Esophagus squamous epithelium (tissue), 5 donors: ENCODE results near the gene EVL. TPM values are rescaled to one million over a fixed set of nuclear protein-coding genes. Genes with fewer than 3 reads are reported as not detected.
A peak's percentile ranks its signal among the peaks of the same experiment; 100 is the strongest.

Source experiments
- DNase-seq: peaks from one replicate; lab custom pipeline; 2025; lab: John Stamatoyannopoulos, UW
- H3K27ac ChIP-seq, 4 donors: fragments of 200-600 bp; sonication (generic); one replicate each; pipeline ENCODE4 v1.5.1; 2016 to 2019; ENCODE audit warnings: mild to moderate bottlenecking in 1 of 4
- H3K27me3 ChIP-seq, 4 donors: fragments of 200-600 bp; sonication (generic); 1 replicate in 3 of 4; 2 replicates in 1 of 4; pipeline versions ENCODE4 v1.5.1 to v1.6.0; 2017 to 2021; ENCODE audit warnings: antibody characterized with exemption in 1 of 4
- H3K36me3 ChIP-seq, 3 donors: fragments of 200-600 bp; sonication (generic); one replicate each; pipeline ENCODE4 v1.5.1; 2016 to 2019
- H3K4me1 ChIP-seq, 3 donors: fragments of 200-600 bp; sonication (generic); one replicate each; pipeline ENCODE4 v1.5.1; 2017 to 2019
- H3K4me3 ChIP-seq, 4 donors: fragments of 200-600 bp; sonication (generic); 1 replicate in 3 of 4; 2 replicates in 1 of 4; pipeline ENCODE4 v1.5.1; 2016 to 2019; ENCODE audit warnings: mild to moderate bottlenecking in 2 of 4, moderate library complexity in 1 of 4
- H3K9me3 ChIP-seq, 3 donors: fragments of 200-600 bp; sonication (generic); one replicate each; pipeline ENCODE4 v1.5.1; 2016 to 2019
- POLR2A ChIP-seq, 4 donors: fragments of 450-650 bp; IDR thresholded peaks; one replicate each; pipeline ENCODE4 v1.6.1; 2017; ENCODE audit warnings: antibody characterized with exemption in 4 of 4, mild to moderate bottlenecking in 4 of 4, moderate library complexity in 3 of 4
- WGBS, 2 donors: methylation state at CpG; one replicate each; pipeline ENCODE4 v1.1.5; 2018; 5-methylcytosine and 5-hydroxymethylcytosine counted together
- intact Hi-C: fragments of 100-400 bp; cut with DNase I; formaldehyde crosslinking; loops from one replicate; pipeline ENCODE4 v1.15.0; 2022
- total RNA-seq, 4 donors: library from RNA; depleted of rRNA; stranded (reverse); fragments of >200 nt; gene quantifications; one replicate each; pipeline ENCODE4 v1.1.0, GENCODE V29; 2016
- TF ChIP-seq, protein P1 (sequence below), 6 experiments: fragments of 450-650 bp in 4 of 6; fragments of 200-600 bp in 2 of 6; sonication (generic) in 2 of 6; IDR thresholded peaks; one replicate each; pipeline ENCODE4 v1.5.1; 2016 to 2019; ENCODE audit warnings: antibody characterized with exemption in 6 of 6, mild to moderate bottlenecking in 4 of 6, moderate library complexity in 4 of 6
- donor health status: DM: yes; HTN: yes; CAD: no.

The EVL gene
- total RNA-seq, 4 donors from 2014 or later: 20.0 to 61.2 (median 25.8) TPM

DNA sequence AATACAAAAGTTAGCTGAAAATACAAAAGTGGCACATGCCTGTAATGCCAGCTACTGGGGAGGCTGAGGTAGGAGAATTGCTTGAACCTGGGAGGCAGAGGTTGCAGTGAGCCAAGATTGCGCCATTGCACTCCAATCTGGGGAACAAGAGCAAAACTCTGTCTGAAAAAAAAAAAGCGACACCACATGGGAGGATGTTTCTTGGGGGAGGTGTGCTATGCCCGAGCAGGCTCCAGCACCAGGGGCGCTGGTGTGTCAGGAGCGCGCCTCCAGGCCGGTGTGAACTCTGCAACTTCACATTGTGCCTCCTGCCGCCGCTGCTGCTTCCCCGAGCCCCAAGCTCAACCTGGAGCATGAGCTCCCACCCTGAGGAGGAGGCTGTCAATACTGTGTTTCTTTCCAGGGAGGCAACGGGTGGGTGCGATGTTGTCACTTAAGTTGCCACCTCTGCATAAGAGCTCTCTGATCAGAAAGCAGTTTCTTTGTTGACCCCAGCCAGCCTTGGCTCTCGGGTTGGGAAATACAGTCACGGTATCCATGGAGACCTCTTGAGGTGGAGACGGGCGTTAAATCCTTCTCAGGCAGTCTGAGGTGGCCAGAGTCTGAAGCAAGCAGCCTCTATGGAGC lies 75.3 kb downstream of the EVL start:
- no peak for TF ChIP-seq POLR2A (IDR thresholded peaks at IDR 0.05)
- TF ChIP-seq, protein P1, sequence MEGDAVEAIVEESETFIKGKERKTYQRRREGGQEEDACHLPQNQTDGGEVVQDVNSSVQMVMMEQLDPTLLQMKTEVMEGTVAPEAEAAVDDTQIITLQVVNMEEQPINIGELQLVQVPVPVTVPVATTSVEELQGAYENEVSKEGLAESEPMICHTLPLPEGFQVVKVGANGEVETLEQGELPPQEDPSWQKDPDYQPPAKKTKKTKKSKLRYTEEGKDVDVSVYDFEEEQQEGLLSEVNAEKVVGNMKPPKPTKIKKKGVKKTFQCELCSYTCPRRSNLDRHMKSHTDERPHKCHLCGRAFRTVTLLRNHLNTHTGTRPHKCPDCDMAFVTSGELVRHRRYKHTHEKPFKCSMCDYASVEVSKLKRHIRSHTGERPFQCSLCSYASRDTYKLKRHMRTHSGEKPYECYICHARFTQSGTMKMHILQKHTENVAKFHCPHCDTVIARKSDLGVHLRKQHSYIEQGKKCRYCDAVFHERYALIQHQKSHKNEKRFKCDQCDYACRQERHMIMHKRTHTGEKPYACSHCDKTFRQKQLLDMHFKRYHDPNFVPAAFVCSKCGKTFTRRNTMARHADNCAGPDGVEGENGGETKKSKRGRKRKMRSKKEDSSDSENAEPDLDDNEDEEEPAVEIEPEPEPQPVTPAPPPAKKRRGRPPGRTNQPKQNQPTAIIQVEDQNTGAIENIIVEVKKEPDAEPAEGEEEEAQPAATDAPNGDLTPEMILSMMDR (IDR thresholded peaks at IDR 0.05): no peak
- Histone ChIP-seq H3K27ac (peak overlapping the region; percentile 40 to 82 (median 62)), H3K4me3 (peak overlapping the region in 1 of 4 donors; percentile 27), H3K4me1 (peaks cover 13 to 53% (median 14%) of the 10 kb centered on the region in 3 donors), H3K9me3 (no peaks in the 10 kb centered on the region), H3K27me3 (no peaks in the 10 kb centered on the region), H3K36me3 (peaks cover 0 to 90% (median 9%) of the 10 kb centered on the region in 3 donors)
- DNase-seq: no peak
- 67 to 88% methylated on average over 6 to 12 of the region's 16 CpGs for WGBS, 2 donors
- intact Hi-C loops: no loop called here

DNA sequence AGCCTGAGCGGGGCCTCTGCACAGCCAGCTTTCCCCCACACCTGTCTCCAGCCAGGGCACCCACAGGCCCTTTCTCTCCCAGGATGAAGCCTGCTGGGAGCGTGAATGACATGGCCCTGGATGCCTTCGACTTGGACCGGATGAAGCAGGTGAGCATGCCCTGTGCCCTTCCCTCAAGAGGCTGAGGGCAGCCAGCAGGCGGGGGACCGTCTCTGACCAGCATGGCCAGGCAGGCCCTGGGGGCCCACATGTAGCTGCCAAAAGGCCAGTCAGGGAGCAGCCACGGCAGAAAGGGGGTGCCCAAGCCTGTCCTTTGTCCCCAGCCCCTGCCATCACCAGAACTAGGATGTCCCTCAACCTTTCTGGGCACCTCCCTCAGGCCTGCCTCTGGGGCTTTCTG lies 75.9 kb downstream of the EVL start:
- intact Hi-C loops: no loop called here
- Histone ChIP-seq H3K27ac (peak overlapping the region; percentile 40 to 82 (median 62)), H3K9me3 (no peaks in the 10 kb centered on the region), H3K36me3 (peaks cover 0 to 89% (median 9%) of the 10 kb centered on the region in 3 donors), H3K27me3 (no peaks in the 10 kb centered on the region), H3K4me3 (peak overlapping the region in 2 of 4 donors; percentile 27 to 30), H3K4me1 (peaks cover 18 to 59% (median 20%) of the 10 kb centered on the region in 3 donors)
- DNase-seq: no peak
- 76% methylated on average over 3 of the region's 7 CpGs; no CpG with 5 or more reads in 1 of the 2 donors for WGBS, 2 donors
- TF ChIP-seq, protein P1 (IDR thresholded peaks at IDR 0.05): no peak
- TF ChIP-seq POLR2A (IDR thresholded peaks at IDR 0.05): no peak

DNA sequence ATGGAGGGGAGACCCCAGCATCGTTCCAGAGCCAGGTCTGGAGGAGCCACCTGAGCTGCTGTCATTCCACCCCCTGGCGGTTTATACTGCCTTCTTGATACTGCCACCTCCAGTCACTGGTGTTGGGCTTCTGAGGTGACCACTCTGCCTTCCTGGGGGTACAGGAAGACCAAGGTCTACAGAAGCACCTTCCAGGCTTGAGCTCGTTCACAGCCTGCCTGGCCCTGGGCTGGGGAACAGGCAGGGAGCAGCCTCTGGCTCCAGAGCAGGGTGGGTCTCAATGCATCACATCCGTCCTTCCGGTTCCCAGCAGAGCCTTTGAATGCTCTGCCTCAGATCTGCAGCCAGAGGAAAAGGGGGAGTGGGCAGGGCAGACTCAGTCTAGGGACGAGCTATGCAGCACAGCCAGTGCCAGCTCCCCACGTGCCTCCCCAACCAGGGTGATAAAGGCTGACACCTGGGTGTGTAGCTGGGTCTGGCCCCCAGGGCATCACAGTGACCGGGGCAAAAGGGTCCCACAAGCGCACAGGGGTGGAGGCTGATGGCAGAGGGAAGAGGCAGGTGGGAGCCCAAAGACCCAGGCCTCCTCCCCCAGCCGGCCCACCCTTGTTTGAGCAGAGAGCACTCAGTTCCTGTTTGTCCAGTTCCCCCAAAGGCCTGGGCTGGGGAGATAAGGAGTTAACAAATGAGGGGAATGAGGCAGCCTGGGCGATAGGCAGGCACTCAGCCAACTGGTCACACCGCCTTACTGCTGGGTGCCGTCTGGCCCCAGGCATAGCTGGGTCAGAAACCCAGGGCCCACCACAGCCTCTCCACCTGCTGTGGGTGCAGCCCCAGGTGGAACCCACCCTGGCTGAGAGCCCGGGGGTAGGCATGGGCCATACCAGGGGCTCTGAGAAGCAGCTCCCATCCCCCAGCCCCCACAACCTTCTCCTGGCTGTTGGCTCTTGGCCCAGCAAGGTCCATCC lies 77.1 kb downstream of the EVL start:
- 15 to 22% methylated on average over 2 to 10 of the region's 14 CpGs for WGBS, 2 donors
- no peak for DNase-seq
- H3K36me3 ChIP-seq: peaks cover 0 to 83% (median 9%) of the 10 kb centered on the region in 3 donors
- H3K9me3 ChIP-seq: no peaks in the 10 kb centered on the region
- intact Hi-C loops: no loop called here
- peak overlapping the region; percentile 40 to 82 (median 62) for H3K27ac ChIP-seq
- TF ChIP-seq POLR2A (IDR thresholded peaks at IDR 0.05): no peak
- TF ChIP-seq, protein P1 (IDR thresholded peaks at IDR 0.05): no peak
- peak overlapping the region in 2 of 4 donors; percentile 18 to 30 for H3K4me3 ChIP-seq
- peaks cover 20 to 71% (median 20%) of the 10 kb centered on the region in 3 donors for H3K4me1 ChIP-seq
- H3K27me3 ChIP-seq: no peaks in the 10 kb centered on the region

DNA sequence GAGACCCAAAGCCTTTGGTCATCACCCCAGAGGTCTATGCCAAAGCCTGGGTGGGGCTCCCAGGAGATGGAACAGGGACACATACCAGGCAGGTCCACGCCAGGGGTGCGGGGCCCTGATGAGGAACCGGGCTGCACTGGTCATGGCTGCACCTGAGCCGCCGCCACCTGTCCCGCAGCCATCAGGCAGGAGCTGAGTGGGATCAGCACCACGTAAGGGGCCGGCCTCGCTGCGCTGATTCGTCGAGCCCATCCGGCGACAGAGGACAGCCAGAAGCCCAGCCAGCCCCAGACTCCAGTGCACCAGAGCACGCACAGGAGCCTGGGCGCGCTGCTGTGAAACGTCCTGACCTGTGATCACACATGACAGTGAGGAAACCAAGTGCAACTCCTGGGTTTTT lies 78.3 kb downstream of the EVL start:
- TF ChIP-seq POLR2A (IDR thresholded peaks at IDR 0.05): no peak
- TF ChIP-seq, protein P1 (IDR thresholded peaks at IDR 0.05): no peak
- Histone ChIP-seq H3K27ac (peak overlapping the region in 2 of 4 donors; percentile 45 to 80), H3K27me3 (no peaks in the 10 kb centered on the region), H3K36me3 (peaks cover 0 to 77% (median 9%) of the 10 kb centered on the region in 3 donors), H3K9me3 (no peaks in the 10 kb centered on the region), H3K4me1 (peaks cover 20 to 82% (median 29%) of the 10 kb centered on the region in 3 donors), H3K4me3 (no peak overlapping the region)
- no peak for DNase-seq
- WGBS, 2 donors: 88 to 90% methylated on average over 4 to 10 of the region's 18 CpGs
- intact Hi-C loops: no loop called here
